WTC11 (cell line): ENCODE data around the gene YKT6.

Source experiments
- CREM ChIP-seq: sonication (generic); formaldehyde crosslinking; IDR thresholded peaks from 2 replicates; pipeline ENCODE4 v1.8.1; 2022; ENCODE audit warnings: mild to moderate bottlenecking, missing genetic modification reagents, moderate library complexity
- ELF4 ChIP-seq: sonication (generic); formaldehyde crosslinking; IDR thresholded peaks from 2 replicates; pipeline ENCODE4 v1.8.1; 2022; ENCODE audit warnings: low read depth, mild to moderate bottlenecking, moderate library complexity, missing genetic modification reagents
- JUN ChIP-seq: sonication (generic); formaldehyde crosslinking; IDR thresholded peaks from 2 replicates; pipeline ENCODE4 v1.8.0; 2023; ENCODE audit warnings: mild to moderate bottlenecking, missing genetic modification reagents
- ZNF232 ChIP-seq: sonication (generic); formaldehyde crosslinking; IDR thresholded peaks from 2 replicates; pipeline ENCODE4 v1.8.0; 2022; ENCODE audit warnings: mild to moderate bottlenecking, missing genetic modification reagents
- ZNF263 ChIP-seq: sonication (generic); formaldehyde crosslinking; IDR thresholded peaks from 2 replicates; pipeline ENCODE4 v1.8.1; 2022; ENCODE audit warnings: low read depth, mild to moderate bottlenecking, moderate library complexity, missing genetic modification reagents
- ZNF317 ChIP-seq: sonication (generic); formaldehyde crosslinking; IDR thresholded peaks from 2 replicates; pipeline ENCODE4 v1.8.1; 2023; ENCODE audit warnings: low read depth, mild to moderate bottlenecking, moderate library complexity, missing genetic modification reagents, borderline replicate concordance
- TF ChIP-seq, protein P1 (sequence below): fragments of 200-600 bp; IDR thresholded peaks from 2 replicates; pipeline ENCODE4 v1.8.0; 2022; ENCODE audit warnings: antibody characterized with exemption
- TF ChIP-seq, protein P2 (sequence below): sonication (generic); formaldehyde crosslinking; IDR thresholded peaks from 2 replicates; pipeline ENCODE4 v1.8.0; 2022; ENCODE audit warnings: mild to moderate bottlenecking, missing genetic modification reagents
- TF ChIP-seq, protein P3 (sequence below): sonication (generic); formaldehyde crosslinking; IDR thresholded peaks from 2 replicates; pipeline ENCODE4 v1.8.0; 2022; ENCODE audit warnings: mild to moderate bottlenecking, missing genetic modification reagents

DNA sequence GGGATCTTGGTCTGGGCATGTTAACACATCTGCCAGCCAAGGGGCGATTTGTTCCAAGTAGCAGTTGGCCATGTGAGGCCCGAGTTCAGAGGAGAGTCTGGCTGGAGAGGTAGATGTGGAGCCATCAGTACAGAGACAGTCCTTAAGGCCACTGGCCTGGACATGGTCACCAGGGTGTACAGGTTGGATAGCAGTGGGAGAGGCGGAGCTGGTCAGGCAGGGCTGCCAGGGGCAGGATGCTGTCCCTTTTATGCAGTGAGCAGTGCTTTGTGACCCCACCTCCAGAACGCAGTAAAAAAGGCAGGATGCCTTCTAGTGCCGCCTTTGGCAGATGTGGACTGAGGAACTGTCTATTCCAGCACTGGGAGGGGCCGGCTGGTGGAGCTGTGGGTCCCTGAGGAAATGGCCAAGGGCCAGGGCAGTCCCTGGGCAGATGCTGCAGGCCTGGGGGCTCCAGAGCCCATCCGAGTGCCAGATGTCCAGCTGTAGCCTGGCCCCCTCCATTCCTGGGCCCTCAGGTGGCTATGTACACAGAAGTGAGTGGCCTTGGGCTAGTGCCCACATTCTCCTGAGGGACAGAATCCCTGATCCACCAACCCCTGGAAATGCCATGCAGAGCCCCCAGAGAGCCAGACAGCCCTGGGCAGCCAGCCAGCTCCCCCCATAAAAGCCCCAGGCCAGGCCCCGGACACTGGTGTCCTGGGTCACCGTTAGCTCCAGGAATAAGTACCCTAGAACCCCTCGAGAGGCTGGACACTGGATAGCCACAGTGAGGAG, 42.5 kb upstream of the YKT6 start:
- TF ChIP-seq ZNF232 (CRISPR knock-in tag) (no peak), ZNF263 (CRISPR knock-in tag) (no peak), JUN (CRISPR knock-in tag) (no peak), ZNF317 (CRISPR knock-in tag) (no peak), CREM (no peak), ELF4 (CRISPR knock-in tag) (no peak)
- TF ChIP-seq, protein P1, sequence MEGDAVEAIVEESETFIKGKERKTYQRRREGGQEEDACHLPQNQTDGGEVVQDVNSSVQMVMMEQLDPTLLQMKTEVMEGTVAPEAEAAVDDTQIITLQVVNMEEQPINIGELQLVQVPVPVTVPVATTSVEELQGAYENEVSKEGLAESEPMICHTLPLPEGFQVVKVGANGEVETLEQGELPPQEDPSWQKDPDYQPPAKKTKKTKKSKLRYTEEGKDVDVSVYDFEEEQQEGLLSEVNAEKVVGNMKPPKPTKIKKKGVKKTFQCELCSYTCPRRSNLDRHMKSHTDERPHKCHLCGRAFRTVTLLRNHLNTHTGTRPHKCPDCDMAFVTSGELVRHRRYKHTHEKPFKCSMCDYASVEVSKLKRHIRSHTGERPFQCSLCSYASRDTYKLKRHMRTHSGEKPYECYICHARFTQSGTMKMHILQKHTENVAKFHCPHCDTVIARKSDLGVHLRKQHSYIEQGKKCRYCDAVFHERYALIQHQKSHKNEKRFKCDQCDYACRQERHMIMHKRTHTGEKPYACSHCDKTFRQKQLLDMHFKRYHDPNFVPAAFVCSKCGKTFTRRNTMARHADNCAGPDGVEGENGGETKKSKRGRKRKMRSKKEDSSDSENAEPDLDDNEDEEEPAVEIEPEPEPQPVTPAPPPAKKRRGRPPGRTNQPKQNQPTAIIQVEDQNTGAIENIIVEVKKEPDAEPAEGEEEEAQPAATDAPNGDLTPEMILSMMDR, result no peak
- TF ChIP-seq, protein P2, sequence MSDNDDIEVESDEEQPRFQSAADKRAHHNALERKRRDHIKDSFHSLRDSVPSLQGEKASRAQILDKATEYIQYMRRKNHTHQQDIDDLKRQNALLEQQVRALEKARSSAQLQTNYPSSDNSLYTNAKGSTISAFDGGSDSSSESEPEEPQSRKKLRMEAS (CRISPR knock-in tag), result no peak
- TF ChIP-seq, protein P3, sequence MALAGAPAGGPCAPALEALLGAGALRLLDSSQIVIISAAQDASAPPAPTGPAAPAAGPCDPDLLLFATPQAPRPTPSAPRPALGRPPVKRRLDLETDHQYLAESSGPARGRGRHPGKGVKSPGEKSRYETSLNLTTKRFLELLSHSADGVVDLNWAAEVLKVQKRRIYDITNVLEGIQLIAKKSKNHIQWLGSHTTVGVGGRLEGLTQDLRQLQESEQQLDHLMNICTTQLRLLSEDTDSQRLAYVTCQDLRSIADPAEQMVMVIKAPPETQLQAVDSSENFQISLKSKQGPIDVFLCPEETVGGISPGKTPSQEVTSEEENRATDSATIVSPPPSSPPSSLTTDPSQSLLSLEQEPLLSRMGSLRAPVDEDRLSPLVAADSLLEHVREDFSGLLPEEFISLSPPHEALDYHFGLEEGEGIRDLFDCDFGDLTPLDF (CRISPR knock-in tag), result no peak
